Pulmonary artery endothelial cell (primary cell): ENCODE measurements around the gene NDST4. TPM values are rescaled to one million over a fixed set of nuclear protein-coding genes. Genes with fewer than 3 reads are reported as not detected.

Source experiments
- DNase-seq: peaks from one replicate; pipeline ENCODE4 v3.0.0-alpha.2; 2011; ENCODE audit warnings: low read depth, low spot score
- total RNA-seq: library from RNA; depleted of rRNA; stranded (reverse); fragments of >200 nt; gene quantifications from 2 replicates; pipeline ENCODE4 v1.2.3, GENCODE V29; 2014

NDST4 gene
- total RNA-seq = not detected in 2 replicates

GRCh38 chr4:115113506-115114106 lies at the start of gene NDST4:
Gene NDST4 (minus strand): TSS chr4:115113620. CDS start chr4:115077036, 36,584 bp downstream.
- no peak for DNase-seq

GRCh38 chr4:115159141-115159540 lies 45.7 kb upstream of the NDST4 start:
- DNase-seq = no peak

- DNase-seq = no peak
Measured at GRCh38 chr4:115158296-115158695, 44.9 kb upstream of the NDST4 start.

GRCh38 chr4:115154826-115155225 lies 41.4 kb upstream of the NDST4 start:
- DNase-seq = no peak

GRCh38 chr4:115152965-115153364 lies 39.5 kb upstream of the NDST4 start:
- no peak for DNase-seq

- no peak for DNase-seq
Measured at GRCh38 chr4:115152081-115152480, 38.7 kb upstream of the NDST4 start.

- no peak for DNase-seq
Measured at GRCh38 chr4:115149106-115149505, 35.7 kb upstream of the NDST4 start.

- DNase-seq = no peak
Measured at GRCh38 chr4:115145393-115146160, 32.2 kb upstream of the NDST4 start.

- DNase-seq = no peak
Measured at GRCh38 chr4:115128037-115128436, 14.6 kb upstream of the NDST4 start.

- DNase-seq = no peak
Measured at GRCh38 chr4:115126491-115126890, 13.1 kb upstream of the NDST4 start.

- DNase-seq = no peak
Measured at GRCh38 chr4:115121351-115122043, 8.1 kb upstream of the NDST4 start.

- DNase-seq = no peak
Measured at GRCh38 chr4:115119804-115120352, 6.5 kb upstream of the NDST4 start.

GRCh38 chr4:115117651-115118050 lies 4.2 kb upstream of the NDST4 start:
- no peak for DNase-seq

GRCh38 chr4:115110191-115111181 lies 2.9 kb downstream of the NDST4 start:
- no peak for DNase-seq

GRCh38 chr4:115108850-115109249 lies 4.6 kb downstream of the NDST4 start:
- DNase-seq = no peak

- no peak for DNase-seq
Measured at GRCh38 chr4:115107411-115107810, 6.0 kb downstream of the NDST4 start.

- no peak for DNase-seq
Measured at GRCh38 chr4:115101675-115102074, 11.7 kb downstream of the NDST4 start.

- no peak for DNase-seq
Measured at GRCh38 chr4:115090483-115091075, 22.8 kb downstream of the NDST4 start.

GRCh38 chr4:115082633-115083032 lies 30.8 kb downstream of the NDST4 start:
- no peak for DNase-seq

- DNase-seq = no peak
Measured at GRCh38 chr4:115076691-115077090, 36.7 kb downstream of the NDST4 start.

- DNase-seq = no peak
Measured at GRCh38 chr4:115058533-115058932, 54.9 kb downstream of the NDST4 start.
